Fibroblast of the aortic adventitia (primary cell): ENCODE data around the gene FPGS. TPM values are rescaled to one million over a fixed set of nuclear protein-coding genes. Genes with fewer than 3 reads are reported as not detected.

Experiments
- DNase-seq: peaks from one replicate; pipeline ENCODE4 v3.0.0-alpha.2; 2010; ENCODE audit warnings: low read depth
- H3K4me3 ChIP-seq: 2 replicates; pipeline ENCODE4 v1.5.1; 2011; ENCODE audit warnings: low read depth, mild to moderate bottlenecking, control low read depth, low read length, moderate library complexity
- CTCF ChIP-seq: IDR thresholded peaks from 2 replicates; pipeline ENCODE4 v1.5.1; 2011; ENCODE audit warnings: mild to moderate bottlenecking, low read length, control low read depth, inconsistent platforms; ENCODE audit not compliant: insufficient read depth
- total RNA-seq: library from RNA; depleted of rRNA; stranded (reverse); fragments of >200 nt; gene quantifications from 2 replicates; pipeline ENCODE4 v1.2.3, GENCODE V29; 2012; ENCODE audit warnings: low replicate concordance

FPGS gene, protein sequence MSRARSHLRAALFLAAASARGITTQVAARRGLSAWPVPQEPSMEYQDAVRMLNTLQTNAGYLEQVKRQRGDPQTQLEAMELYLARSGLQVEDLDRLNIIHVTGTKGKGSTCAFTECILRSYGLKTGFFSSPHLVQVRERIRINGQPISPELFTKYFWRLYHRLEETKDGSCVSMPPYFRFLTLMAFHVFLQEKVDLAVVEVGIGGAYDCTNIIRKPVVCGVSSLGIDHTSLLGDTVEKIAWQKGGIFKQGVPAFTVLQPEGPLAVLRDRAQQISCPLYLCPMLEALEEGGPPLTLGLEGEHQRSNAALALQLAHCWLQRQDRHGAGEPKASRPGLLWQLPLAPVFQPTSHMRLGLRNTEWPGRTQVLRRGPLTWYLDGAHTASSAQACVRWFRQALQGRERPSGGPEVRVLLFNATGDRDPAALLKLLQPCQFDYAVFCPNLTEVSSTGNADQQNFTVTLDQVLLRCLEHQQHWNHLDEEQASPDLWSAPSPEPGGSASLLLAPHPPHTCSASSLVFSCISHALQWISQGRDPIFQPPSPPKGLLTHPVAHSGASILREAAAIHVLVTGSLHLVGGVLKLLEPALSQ
- total RNA-seq, result 33.9 and 61.5 TPM in 2 replicates

DNA sequence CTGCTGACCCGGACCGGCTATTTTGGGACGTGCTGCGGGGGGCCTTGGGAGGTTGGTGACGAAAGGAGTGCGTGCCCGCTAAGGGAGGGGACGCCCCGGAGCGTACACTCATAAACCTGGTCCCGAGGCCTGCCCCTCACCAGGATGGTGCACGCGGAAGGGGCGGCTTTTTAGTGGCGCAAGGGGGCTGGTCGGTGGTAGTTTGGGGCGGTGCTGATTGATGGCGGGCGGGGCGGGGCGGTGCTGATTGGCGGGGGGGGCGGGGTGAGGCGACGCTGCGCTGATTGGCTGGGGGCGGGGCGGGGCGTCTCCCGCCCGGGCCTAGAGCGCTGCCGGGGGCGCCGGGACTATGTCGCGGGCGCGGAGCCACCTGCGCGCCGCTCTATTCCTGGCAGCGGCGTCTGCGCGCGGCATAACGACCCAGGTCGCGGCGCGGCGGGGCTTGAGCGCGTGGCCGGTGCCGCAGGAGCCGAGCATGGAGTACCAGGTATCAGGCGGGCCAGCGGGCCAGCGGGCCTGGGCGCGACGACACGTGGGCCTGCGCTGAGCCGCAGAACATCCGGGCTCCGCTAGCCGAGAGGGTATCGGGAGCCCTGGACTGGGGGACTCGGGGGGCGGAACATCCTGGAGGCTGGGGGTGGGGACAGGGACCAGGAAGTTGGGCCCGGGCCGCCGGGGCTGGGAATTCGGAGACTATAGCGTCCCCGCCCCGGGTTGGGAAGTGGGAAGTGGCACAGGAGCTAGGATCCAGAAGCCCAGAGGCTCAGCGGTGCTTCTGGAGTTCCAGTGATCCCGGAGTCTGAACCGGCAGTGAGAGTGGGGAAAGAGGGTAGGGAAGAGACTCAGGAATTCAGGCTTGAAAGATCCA is at the start of gene FPGS:
FPGS (plus strand) TSS at position 307 of the 868 bp plus-strand sequence; CDS start at position 350, 43 bp downstream.
- DNase-seq, result peak; percentile 86
- no peak for TF ChIP-seq CTCF
- peak within 1 kb of the TSS; percentile 74 for H3K4me3 ChIP-seq

- TF ChIP-seq CTCF, result no peak
- H3K4me3 ChIP-seq, result no peak overlapping the region
- no peak for DNase-seq
These were observed 49.5 kb upstream of the FPGS start for GRCh38 chr9:127753148-127753547.

- H3K4me3 ChIP-seq, result no peak overlapping the region
- no peak for TF ChIP-seq CTCF
- no peak for DNase-seq
These were observed 49.1 kb upstream of the FPGS start for GRCh38 chr9:127753622-127754021.

GRCh38 chr9:127754099-127755060 is 48.3 kb upstream of the FPGS start:
- no peak for TF ChIP-seq CTCF
- H3K4me3 ChIP-seq, result no peak overlapping the region
- DNase-seq, result no peak

DNA sequence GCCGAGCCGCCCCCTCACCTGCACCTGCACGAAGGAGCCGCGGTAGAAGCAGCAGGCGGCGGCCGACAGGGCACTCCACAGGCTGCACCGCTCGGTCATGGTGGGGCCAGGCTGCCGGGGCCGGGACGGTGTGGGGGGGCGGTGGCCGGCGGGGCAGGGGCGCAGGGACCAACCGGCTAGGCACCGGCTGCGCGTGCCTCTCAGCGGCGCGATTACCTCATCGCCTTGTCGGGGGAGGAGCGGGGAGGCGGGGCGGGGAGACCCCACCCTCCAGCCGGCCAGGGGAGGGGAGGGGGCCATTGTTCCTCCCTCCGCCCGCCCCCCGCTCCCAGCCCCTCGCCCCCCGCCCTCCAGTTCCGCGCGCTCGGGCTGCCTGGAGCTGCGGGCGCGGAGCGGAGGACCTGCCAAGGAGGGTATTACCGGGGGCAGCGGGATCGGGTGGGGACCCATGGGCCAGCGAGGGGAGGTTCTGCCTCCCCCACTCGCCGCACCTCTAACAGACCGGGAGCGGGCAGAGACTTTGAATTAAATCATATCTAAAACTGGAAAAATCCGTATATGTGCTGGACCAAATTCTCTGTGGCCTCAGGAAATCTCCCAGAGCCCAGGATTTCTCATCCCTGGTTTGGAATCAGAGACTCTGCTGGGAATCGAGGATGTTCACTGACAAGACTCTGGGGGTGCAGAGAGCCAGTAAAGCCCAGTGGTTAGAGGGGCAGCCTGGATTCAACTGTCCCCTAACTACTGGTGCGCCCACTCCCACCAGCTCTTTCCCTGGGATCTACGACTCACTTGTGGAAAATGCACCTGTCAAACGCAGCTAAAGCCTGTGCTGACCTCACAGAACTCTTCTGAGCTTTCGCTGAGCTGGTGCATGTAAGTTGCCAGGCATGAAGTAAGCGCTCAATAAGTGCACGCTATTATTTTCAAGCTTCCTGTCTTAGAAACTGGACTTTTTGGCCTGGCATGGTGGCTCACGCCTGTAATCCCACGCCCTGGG is 47.3 kb upstream of the FPGS start:
- H3K4me3 ChIP-seq, result no peak overlapping the region
- no peak for DNase-seq
- TF ChIP-seq CTCF, result no peak
